SK-N-SH (cell line): ENCODE measurements around the gene TACC2.

Experiments used
- EP300 ChIP-seq, 2 experiments: IDR thresholded peaks; 2 replicates each; pipeline versions ENCODE4 v1.4.0 to v1.6.1; 2012; ENCODE audit warnings: borderline replicate concordance in 1 of 2, low read depth in 1 of 2, low read length in 1 of 2
- EZH2phosphoT487 ChIP-seq: fragments of 200-600 bp; sonication (generic); IDR thresholded peaks from 2 replicates; pipeline ENCODE4 v1.6.1; 2017; ENCODE audit warnings: low read depth, mixed run types, mild to moderate bottlenecking, antibody characterized with exemption, moderate library complexity, borderline replicate concordance
- FOSL2 ChIP-seq: IDR thresholded peaks from 2 replicates; pipeline ENCODE4 v1.4.0; 2012; ENCODE audit warnings: low read depth, mild to moderate bottlenecking, moderate library complexity, borderline replicate concordance
- FOXM1 ChIP-seq: IDR thresholded peaks from 2 replicates; pipeline ENCODE4 v1.4.0; 2012; ENCODE audit warnings: low read depth, mild to moderate bottlenecking
- NFIC ChIP-seq: IDR thresholded peaks from 2 replicates; pipeline ENCODE4 v1.4.0; 2012; ENCODE audit warnings: borderline replicate concordance
- POLR2AphosphoS5 ChIP-seq: IDR thresholded peaks from 2 replicates; pipeline ENCODE4 v1.6.1; 2012; ENCODE audit warnings: low read depth, low read length
- REST ChIP-seq: IDR thresholded peaks from 2 replicates; pipeline ENCODE4 v1.6.1; 2012; ENCODE audit warnings: mild to moderate bottlenecking, low read depth, low read length, moderate library complexity
- SMC3 ChIP-seq: IDR thresholded peaks from 2 replicates; pipeline ENCODE4 v1.6.1; 2012; ENCODE audit warnings: low read depth, low read length, improper control_type of control experiment
- TAF1 ChIP-seq: IDR thresholded peaks from 2 replicates; pipeline ENCODE4 v1.6.1; 2012; ENCODE audit warnings: low read depth, mild to moderate bottlenecking, low read length, moderate library complexity, borderline replicate concordance
- YY1 ChIP-seq: IDR thresholded peaks from 2 replicates; pipeline ENCODE4 v1.4.0; 2012; ENCODE audit warnings: low read depth, mild to moderate bottlenecking
- TF ChIP-seq, protein P1 (sequence below): fragments of 200-600 bp; sonication (generic); IDR thresholded peaks from 2 replicates; pipeline ENCODE4 v1.6.1; 2017; ENCODE audit warnings: antibody characterized with exemption, mild to moderate bottlenecking, moderate library complexity
- TF ChIP-seq, protein P2 (sequence below): IDR thresholded peaks from 2 replicates; pipeline ENCODE4 v1.4.0; 2012; ENCODE audit warnings: low read depth

GRCh38 chr10:121988361-121989324, at the start of gene TACC2:
- TF ChIP-seq, protein P1, sequence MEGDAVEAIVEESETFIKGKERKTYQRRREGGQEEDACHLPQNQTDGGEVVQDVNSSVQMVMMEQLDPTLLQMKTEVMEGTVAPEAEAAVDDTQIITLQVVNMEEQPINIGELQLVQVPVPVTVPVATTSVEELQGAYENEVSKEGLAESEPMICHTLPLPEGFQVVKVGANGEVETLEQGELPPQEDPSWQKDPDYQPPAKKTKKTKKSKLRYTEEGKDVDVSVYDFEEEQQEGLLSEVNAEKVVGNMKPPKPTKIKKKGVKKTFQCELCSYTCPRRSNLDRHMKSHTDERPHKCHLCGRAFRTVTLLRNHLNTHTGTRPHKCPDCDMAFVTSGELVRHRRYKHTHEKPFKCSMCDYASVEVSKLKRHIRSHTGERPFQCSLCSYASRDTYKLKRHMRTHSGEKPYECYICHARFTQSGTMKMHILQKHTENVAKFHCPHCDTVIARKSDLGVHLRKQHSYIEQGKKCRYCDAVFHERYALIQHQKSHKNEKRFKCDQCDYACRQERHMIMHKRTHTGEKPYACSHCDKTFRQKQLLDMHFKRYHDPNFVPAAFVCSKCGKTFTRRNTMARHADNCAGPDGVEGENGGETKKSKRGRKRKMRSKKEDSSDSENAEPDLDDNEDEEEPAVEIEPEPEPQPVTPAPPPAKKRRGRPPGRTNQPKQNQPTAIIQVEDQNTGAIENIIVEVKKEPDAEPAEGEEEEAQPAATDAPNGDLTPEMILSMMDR: no peak
- TF ChIP-seq POLR2AphosphoS5 (no peak), FOXM1 (no peak), EP300 (IDR thresholded peaks at IDR 0.05; ENCODE audit: borderline replicate concordance in 1 of 2, low read depth in 1 of 2, low read length in 1 of 2) (no peak), NFIC (no peak), REST (no peak), FOSL2 (no peak), TAF1 (no peak), SMC3 (no peak), YY1 (no peak), EZH2phosphoT487 (no peak)
- TF ChIP-seq, protein P2, sequence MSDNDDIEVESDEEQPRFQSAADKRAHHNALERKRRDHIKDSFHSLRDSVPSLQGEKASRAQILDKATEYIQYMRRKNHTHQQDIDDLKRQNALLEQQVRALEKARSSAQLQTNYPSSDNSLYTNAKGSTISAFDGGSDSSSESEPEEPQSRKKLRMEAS: no peak
